MM.1S (cell line): ENCODE results near the gene ZSCAN12.

Source experiments
- DNase-seq: peaks from one replicate; pipeline ENCODE4 v3.0.0-alpha.2; 2015
- H2AFZ ChIP-seq: fragments of 300-600 bp; sonication (generic); 2 replicates; pipeline ENCODE4 v1.6.0; 2016; ENCODE audit warnings: antibody characterized with exemption, low read length
- H3F3A ChIP-seq: fragments of 300-600 bp; sonication (generic); 2 replicates; pipeline ENCODE4 v1.6.1; 2016; ENCODE audit warnings: mild to moderate bottlenecking, antibody characterized with exemption, low read length, moderate library complexity, mixed read lengths; ENCODE audit not compliant: insufficient read depth
- H3K27ac ChIP-seq: fragments of 300-600 bp; sonication (generic); 2 replicates; pipeline ENCODE4 v1.5.1; 2016; ENCODE audit warnings: mild to moderate bottlenecking, low read length
- H3K27me3 ChIP-seq: fragments of 300-600 bp; sonication (generic); replicated peaks from 2 replicates; pipeline ENCODE4 v1.6.0; 2016; ENCODE audit warnings: low read length; ENCODE audit not compliant: insufficient read depth
- H3K36me3 ChIP-seq: fragments of 300-600 bp; sonication (generic); replicated peaks from 2 replicates; pipeline ENCODE4 v1.6.1; 2016; ENCODE audit warnings: mild to moderate bottlenecking, low read length, mixed read lengths; ENCODE audit not compliant: insufficient read depth
- H3K4me1 ChIP-seq: fragments of 300-600 bp; sonication (generic); 2 replicates; pipeline ENCODE4 v1.6.1; 2016; ENCODE audit warnings: low read length, mixed read lengths
- H3K4me2 ChIP-seq: fragments of 300-600 bp; sonication (generic); 2 replicates; pipeline ENCODE4 v1.6.0; 2016; ENCODE audit warnings: low read depth, low read length
- H3K4me3 ChIP-seq: fragments of 300-600 bp; sonication (generic); 2 replicates; pipeline ENCODE4 v1.5.1; 2016; ENCODE audit warnings: low read length, mixed read lengths
- H3K79me2 ChIP-seq: fragments of 300-600 bp; sonication (generic); 2 replicates; pipeline ENCODE4 v1.6.1; 2016; ENCODE audit warnings: mixed run types, low read length, mixed read lengths
- H3K9ac ChIP-seq: fragments of 300-600 bp; sonication (generic); 2 replicates; pipeline ENCODE4 v1.6.1; 2016; ENCODE audit warnings: low read length, mixed read lengths
- H3K9me2 ChIP-seq: fragments of 300-600 bp; sonication (generic); replicated peaks from 2 replicates; pipeline ENCODE4 v1.6.1; 2016; ENCODE audit warnings: mild to moderate bottlenecking, low read length, mixed read lengths; ENCODE audit not compliant: insufficient read depth
- H3K9me3 ChIP-seq: fragments of 300-600 bp; sonication (generic); replicated peaks from 2 replicates; pipeline ENCODE4 v1.6.1; 2016; ENCODE audit warnings: mild to moderate bottlenecking, low read length, mixed read lengths; ENCODE audit not compliant: insufficient read depth
- H4K20me1 ChIP-seq: fragments of 300-600 bp; sonication (generic); 2 replicates; pipeline ENCODE4 v1.6.1; 2016; ENCODE audit warnings: mild to moderate bottlenecking, low read length, moderate library complexity, mixed read lengths; ENCODE audit not compliant: insufficient read depth
- EZH2 ChIP-seq: fragments of 300-600 bp; sonication (generic); optimal IDR thresholded peaks from 2 replicates; pipeline ENCODE3; 2017; ENCODE audit warnings: low read depth, mild to moderate bottlenecking, antibody characterized with exemption, low read length, mixed read lengths
- EZH2phosphoT487 ChIP-seq: fragments of 300-600 bp; sonication (generic); IDR thresholded peaks from 2 replicates; pipeline ENCODE4 v1.6.1; 2018; ENCODE audit warnings: antibody characterized with exemption, low read length
- TF ChIP-seq, protein P1 (sequence below): fragments of 300-600 bp; sonication (generic); IDR thresholded peaks from 2 replicates; pipeline ENCODE4 v1.5.1; 2016; ENCODE audit warnings: antibody characterized with exemption, low read length, mixed read lengths

The ZSCAN12 gene

DNA sequence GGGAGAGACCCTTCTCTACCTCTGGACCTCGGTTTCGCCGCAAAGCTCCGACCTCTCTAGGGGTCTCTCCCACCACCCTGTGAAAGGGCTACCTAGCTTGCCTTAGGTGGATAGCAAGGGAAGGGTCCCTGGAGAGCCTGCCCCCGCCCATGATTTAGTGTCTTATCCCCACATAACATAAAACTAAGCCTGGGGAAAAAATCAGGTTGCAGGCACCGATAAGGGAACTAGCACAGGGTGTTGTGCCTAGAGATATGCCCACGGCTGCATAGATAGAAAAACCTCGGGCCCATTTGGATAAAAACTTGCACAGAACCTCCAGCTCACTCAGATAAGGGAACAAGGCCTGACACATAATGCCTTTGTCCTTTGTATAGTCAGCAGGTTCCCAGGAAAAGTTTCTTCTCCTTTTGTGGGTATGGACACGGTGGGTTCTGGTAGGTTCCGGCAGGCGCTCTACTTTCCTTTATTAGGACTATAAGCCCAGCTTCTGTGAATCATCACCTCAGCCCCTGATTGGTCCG is 64.4 kb downstream of the ZSCAN12 start:
- Histone ChIP-seq H3K4me2 (peak overlapping the region; percentile 84; the same call in 1 of the 2 replicates), H4K20me1 (no peaks in the 10 kb centered on the region), H3K4me3 (peak overlapping the region; percentile 71; the same call in 1 of the 2 replicates), H2AFZ (peak overlapping the region; percentile 77), H3K9me2 (no peaks in the 10 kb centered on the region), H3K36me3 (no peaks in the 10 kb centered on the region), H3K27me3 (no peaks in the 10 kb centered on the region), H3K27ac (peak overlapping the region; percentile 69; the same call in 1 of the 2 replicates), H3K4me1 (peaks cover 9% of the 10 kb centered on the region), H3K9ac (no peak overlapping the region), H3K9me3 (no peaks in the 10 kb centered on the region), H3K79me2 (no peaks in the 10 kb centered on the region), H3F3A (no peaks in the 10 kb centered on the region; the same call in 1 of the 2 replicates)
- DNase-seq, result no peak
- TF ChIP-seq EZH2phosphoT487, result no peak
- TF ChIP-seq, protein P1, sequence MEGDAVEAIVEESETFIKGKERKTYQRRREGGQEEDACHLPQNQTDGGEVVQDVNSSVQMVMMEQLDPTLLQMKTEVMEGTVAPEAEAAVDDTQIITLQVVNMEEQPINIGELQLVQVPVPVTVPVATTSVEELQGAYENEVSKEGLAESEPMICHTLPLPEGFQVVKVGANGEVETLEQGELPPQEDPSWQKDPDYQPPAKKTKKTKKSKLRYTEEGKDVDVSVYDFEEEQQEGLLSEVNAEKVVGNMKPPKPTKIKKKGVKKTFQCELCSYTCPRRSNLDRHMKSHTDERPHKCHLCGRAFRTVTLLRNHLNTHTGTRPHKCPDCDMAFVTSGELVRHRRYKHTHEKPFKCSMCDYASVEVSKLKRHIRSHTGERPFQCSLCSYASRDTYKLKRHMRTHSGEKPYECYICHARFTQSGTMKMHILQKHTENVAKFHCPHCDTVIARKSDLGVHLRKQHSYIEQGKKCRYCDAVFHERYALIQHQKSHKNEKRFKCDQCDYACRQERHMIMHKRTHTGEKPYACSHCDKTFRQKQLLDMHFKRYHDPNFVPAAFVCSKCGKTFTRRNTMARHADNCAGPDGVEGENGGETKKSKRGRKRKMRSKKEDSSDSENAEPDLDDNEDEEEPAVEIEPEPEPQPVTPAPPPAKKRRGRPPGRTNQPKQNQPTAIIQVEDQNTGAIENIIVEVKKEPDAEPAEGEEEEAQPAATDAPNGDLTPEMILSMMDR, result no peak
- no peak for TF ChIP-seq EZH2

DNA sequence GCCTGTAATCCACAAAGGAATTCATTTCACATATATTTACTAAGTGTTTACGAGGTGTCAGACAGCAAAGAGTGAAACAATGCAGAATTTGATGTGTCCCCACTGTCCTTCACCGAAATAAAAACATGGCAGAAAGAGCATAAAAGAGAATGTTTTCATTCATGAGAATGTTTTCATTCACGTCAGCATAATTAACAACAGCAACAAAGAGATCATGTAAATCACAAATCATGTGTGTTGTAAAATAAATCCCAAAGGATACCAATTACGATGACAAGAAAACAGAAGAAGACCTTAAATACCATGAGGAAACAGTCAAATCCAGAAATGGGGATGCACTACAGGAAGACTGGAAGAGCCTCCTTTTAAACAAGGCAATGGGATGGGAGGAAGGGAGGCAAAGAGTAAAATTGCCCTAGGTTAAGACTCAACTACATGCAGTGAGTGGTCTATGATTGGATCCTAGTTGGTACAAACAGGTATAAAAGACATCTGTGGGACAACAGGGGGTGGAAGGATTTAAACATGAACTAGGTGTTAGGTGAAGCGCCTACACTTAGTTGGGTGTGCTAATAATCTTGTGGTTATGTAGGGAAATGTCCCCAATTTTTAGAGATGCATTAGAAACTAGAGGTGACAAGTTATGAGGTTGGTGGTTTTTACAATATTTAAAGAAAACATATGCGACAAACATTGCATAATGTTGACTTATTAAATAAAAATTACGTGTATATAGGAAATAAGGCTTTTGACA is 65.1 kb downstream of the ZSCAN12 start:
- Histone ChIP-seq H3K4me1 (peaks cover 9% of the 10 kb centered on the region), H3K27ac (no peak overlapping the region), H3K79me2 (no peaks in the 10 kb centered on the region), H3K9me2 (no peaks in the 10 kb centered on the region), H2AFZ (no peak overlapping the region), H3K27me3 (no peaks in the 10 kb centered on the region), H3K9ac (no peak overlapping the region), H3K9me3 (no peaks in the 10 kb centered on the region), H3K36me3 (no peaks in the 10 kb centered on the region), H3F3A (no peaks in the 10 kb centered on the region; the same call in 1 of the 2 replicates), H3K4me3 (no peak overlapping the region), H4K20me1 (no peaks in the 10 kb centered on the region), H3K4me2 (no peak overlapping the region)
- TF ChIP-seq EZH2 (no peak), EZH2phosphoT487 (no peak)
- TF ChIP-seq, protein P1, result no peak
- no peak for DNase-seq

DNA sequence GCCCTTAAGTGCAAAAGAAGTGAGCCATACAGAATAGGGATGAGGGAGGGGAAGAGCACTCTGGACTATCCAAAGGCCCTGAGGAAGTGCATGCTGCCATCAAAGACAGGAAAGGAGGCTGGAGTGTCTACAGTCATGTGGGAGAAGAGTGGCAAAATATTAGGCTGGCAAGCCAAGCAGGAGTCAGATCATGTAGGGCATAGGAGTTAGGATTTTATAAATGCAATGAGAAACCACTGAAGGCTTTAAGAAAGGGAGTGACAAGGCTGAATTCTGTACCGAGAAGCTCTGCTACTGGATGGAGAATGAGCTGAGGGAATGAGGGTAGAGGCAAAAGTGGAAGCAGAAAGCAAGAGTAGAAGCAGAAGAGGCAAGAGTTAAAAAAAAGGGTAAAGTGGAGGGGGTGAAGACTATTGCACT is 65.9 kb downstream of the ZSCAN12 start:
- no peaks in the 10 kb centered on the region for H4K20me1 ChIP-seq
- H3K4me1 ChIP-seq, result peaks cover 9% of the 10 kb centered on the region
- no peak for DNase-seq
- H3K9me3 ChIP-seq, result no peaks in the 10 kb centered on the region
- H3F3A ChIP-seq, result no peaks in the 10 kb centered on the region; the same call in 1 of the 2 replicates
- no peak overlapping the region for H3K9ac ChIP-seq
- H2AFZ ChIP-seq, result no peak overlapping the region
- TF ChIP-seq, protein P1, result no peak
- no peak for TF ChIP-seq EZH2phosphoT487
- no peak for TF ChIP-seq EZH2
- H3K36me3 ChIP-seq, result no peaks in the 10 kb centered on the region
- no peak overlapping the region for H3K4me3 ChIP-seq
- no peaks in the 10 kb centered on the region for H3K27me3 ChIP-seq
- H3K4me2 ChIP-seq, result no peak overlapping the region
- H3K27ac ChIP-seq, result no peak overlapping the region
- no peaks in the 10 kb centered on the region for H3K9me2 ChIP-seq
- H3K79me2 ChIP-seq, result no peaks in the 10 kb centered on the region
